ENCODE data around the gene PGAM2.

Gene PGAM2

GRCh38 chr7:44101303-44101965 is 36.1 kb upstream of the PGAM2 start:
- no peak for TF ChIP-seq CTCF (IDR thresholded peaks at IDR 0.05)

GRCh38 chr7:44100458-44101302 is 35.3 kb upstream of the PGAM2 start:
- TF ChIP-seq CTCF (IDR thresholded peaks at IDR 0.05) = no peak

GRCh38 chr7:44099669-44100068 is 34.3 kb upstream of the PGAM2 start:
- no peak for TF ChIP-seq CTCF (IDR thresholded peaks at IDR 0.05)

GRCh38 chr7:44098092-44099068 is 33.0 kb upstream of the PGAM2 start:
- TF ChIP-seq CTCF (IDR thresholded peaks at IDR 0.05) = no peak

GRCh38 chr7:44097064-44097932 is 31.9 kb upstream of the PGAM2 start:
- TF ChIP-seq CTCF (IDR thresholded peaks at IDR 0.05) = no peak

- TF ChIP-seq CTCF (IDR thresholded peaks at IDR 0.05) = no peak
Observed at GRCh38 chr7:44096326-44096881, 31.0 kb upstream of the PGAM2 start.

All from LNCAP (cell line).